Measurements from ENCODE around the gene PRPF31. TPM values are rescaled to one million over a fixed set of nuclear protein-coding genes. Genes with fewer than 3 reads are reported as not detected.

The PRPF31 gene
- total and polyA plus RNA-seq, 5 donors = 41.9 to 52.1 (median 43.0) TPM

DNA sequence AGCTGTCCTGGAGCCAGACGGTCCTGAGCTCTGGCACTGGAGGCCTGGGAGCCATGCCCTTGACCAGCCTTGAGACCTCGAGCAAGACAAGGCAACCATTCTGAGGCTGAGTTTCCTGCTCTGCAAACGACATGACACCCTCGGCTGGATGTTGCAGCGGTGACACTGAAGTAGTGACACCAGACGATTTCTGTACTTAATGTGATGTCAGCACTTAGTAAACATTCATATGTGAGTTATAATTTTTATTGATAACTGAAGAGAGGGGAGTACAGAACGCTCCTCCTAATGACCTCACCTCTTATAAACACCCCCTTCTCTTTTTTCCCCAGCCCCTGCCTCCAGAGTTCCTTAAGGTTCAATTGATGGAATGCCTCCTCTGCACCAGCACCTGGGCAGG lies 7.1 kb upstream of the PRPF31 start:
- no peak for DNase-seq
- no peak for ATAC-seq
- no peak overlapping the region for H3K4me3 ChIP-seq (ENCODE audit: low read length)
- H3K27ac ChIP-seq (ENCODE audit: low read length) = no peak overlapping the region
- intact Hi-C loops (cut with DNase I) = no loop called here
- WGBS = 75% methylated on average over 7 of the region's 7 CpGs
- no peaks in the 10 kb centered on the region for H3K4me1 ChIP-seq (ENCODE audit: control insufficient read depth, insufficient read depth, low read length)
- H3K27me3 ChIP-seq (ENCODE audit: control insufficient read depth, insufficient read depth) = no peaks in the 10 kb centered on the region
- no peaks in the 10 kb centered on the region for H3K9me3 ChIP-seq (ENCODE audit: control insufficient read depth, low read length)

DNA sequence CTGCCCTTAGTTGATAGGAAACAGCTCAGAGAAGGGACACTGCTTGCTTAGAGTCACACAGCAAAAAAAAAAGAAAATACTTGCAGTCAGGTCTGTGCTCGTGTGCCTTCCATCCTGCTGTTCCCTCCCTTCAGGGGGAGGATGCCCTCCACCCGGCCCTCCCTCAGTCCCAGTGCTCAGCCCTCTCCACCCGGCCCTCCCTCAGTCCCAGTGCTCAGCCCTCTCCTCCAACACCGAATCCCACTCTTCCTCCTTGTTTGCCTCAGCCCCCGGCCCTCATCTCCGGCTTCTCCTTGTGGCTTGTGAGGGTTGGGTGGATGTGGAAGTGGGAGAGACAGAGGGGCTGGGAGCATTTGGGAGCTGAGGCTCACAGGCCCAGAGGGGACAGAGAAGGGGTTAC lies 5.9 kb upstream of the PRPF31 start:
- peaks cover 4% of the 10 kb centered on the region for H3K4me1 ChIP-seq (ENCODE audit: control insufficient read depth, insufficient read depth, low read length)
- H3K27ac ChIP-seq (ENCODE audit: low read length) = no peak overlapping the region
- no peaks in the 10 kb centered on the region for H3K9me3 ChIP-seq (ENCODE audit: control insufficient read depth, low read length)
- H3K27me3 ChIP-seq (ENCODE audit: control insufficient read depth, insufficient read depth) = no peaks in the 10 kb centered on the region
- ATAC-seq = no peak
- WGBS = 72% methylated on average over 6 of the region's 6 CpGs
- H3K4me3 ChIP-seq (ENCODE audit: low read length) = no peak overlapping the region
- intact Hi-C loops (cut with DNase I) = no loop called here
- DNase-seq = no peak

DNA sequence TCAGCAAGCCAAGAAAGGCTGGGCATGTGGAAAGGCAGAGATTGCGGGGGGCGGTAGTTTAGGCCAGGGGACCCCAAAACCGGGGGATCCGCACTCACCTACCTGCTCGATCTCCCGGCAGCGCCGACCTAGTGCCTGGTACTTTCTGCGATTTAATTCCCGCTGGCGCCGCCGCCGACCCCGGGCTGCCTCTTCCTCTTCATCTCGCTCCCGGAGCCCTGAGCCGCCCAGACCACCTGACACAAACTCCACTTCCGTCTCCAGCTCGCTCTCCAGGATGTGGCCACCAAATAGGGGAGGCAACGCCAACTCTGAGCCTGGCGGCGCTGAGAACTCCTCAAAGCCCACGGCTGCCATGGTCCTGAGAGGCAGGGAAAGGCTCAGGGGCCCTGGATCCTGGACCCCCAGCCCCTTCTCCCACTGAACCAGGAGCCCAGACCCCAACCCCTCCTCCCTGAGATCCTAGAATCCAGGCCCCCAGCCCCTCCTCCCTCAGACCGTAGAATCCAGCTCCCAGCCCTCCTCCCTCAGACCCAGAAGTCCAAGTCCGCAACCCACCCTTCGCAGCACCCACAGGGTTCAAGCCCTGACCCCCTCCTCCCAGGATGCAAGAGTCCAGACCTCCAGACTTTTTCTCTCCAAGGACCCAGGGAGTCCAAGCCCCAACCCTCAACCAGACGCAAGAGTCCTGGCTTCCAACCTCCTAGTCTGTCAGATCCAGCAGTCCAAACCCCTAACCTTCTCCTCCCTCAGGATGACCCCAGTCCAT lies 1.0 kb upstream of the PRPF31 start:
- peaks cover 6% of the 10 kb centered on the region for H3K4me1 ChIP-seq (ENCODE audit: control insufficient read depth, insufficient read depth, low read length)
- no peaks in the 10 kb centered on the region for H3K9me3 ChIP-seq (ENCODE audit: control insufficient read depth, low read length)
- DNase-seq = peak in 2 of 3 donors; percentile 67 to 75
- H3K4me3 ChIP-seq (ENCODE audit: low read length) = peak overlapping the region; percentile 80
- 17% methylated on average over 28 of the region's 28 CpGs for WGBS
- no peaks in the 10 kb centered on the region for H3K27me3 ChIP-seq (ENCODE audit: control insufficient read depth, insufficient read depth)
- peak; percentile 22 to 52 for ATAC-seq
- intact Hi-C loops (cut with DNase I) = no loop called here
- H3K27ac ChIP-seq (ENCODE audit: low read length) = no peak overlapping the region

DNA sequence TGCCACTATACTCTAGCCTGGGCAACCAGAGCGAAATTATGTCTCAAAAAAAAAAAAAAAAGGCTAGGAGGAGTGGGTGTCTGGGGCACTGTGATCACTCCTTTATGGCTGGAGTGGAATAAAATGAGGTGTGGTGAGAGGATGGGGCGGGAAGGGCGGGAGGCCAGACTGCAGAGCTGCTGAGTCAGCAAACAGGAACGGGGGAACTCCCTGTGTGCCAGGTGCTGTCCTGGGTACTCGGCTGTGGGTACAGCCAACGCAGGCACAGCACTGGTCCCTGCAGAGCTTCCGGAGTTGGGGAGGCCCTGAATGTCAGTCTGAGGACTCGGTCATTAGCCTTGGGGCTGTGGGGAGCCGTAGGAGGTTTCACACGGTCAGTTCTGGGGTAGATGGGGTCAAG lies 5.7 kb downstream of the PRPF31 start:
- Histone ChIP-seq H3K9me3 (ENCODE audit: control insufficient read depth, low read length) (no peaks in the 10 kb centered on the region), H3K4me3 (ENCODE audit: low read length) (no peak overlapping the region), H3K4me1 (ENCODE audit: control insufficient read depth, insufficient read depth, low read length) (no peaks in the 10 kb centered on the region), H3K27ac (ENCODE audit: low read length) (no peak overlapping the region), H3K27me3 (ENCODE audit: control insufficient read depth, insufficient read depth) (no peaks in the 10 kb centered on the region)
- WGBS = 96% methylated on average over 10 of the region's 10 CpGs
- intact Hi-C loops (cut with DNase I) = no loop called here
- peak in 1 of 3 donors; percentile 49 for DNase-seq
- no peak for ATAC-seq

DNA sequence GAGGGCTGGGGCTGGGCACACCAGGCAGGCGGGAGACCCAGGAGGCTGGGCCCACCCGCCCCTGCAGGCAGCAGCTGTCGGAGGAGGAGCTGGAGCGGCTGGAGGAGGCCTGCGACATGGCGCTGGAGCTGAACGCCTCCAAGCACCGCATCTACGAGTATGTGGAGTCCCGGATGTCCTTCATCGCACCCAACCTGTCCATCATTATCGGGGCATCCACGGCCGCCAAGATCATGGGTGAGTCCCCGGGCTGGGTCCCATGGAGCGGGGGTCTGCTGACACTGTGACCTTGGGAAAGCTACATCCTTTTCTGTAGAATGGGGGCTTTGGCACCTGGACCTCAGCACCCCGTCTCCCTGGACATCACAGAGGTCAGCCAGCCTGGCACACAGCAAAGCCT lies 8.1 kb downstream of the PRPF31 start:
- ATAC-seq = no peak
- 95% methylated on average over 17 of the region's 17 CpGs for WGBS

DNA sequence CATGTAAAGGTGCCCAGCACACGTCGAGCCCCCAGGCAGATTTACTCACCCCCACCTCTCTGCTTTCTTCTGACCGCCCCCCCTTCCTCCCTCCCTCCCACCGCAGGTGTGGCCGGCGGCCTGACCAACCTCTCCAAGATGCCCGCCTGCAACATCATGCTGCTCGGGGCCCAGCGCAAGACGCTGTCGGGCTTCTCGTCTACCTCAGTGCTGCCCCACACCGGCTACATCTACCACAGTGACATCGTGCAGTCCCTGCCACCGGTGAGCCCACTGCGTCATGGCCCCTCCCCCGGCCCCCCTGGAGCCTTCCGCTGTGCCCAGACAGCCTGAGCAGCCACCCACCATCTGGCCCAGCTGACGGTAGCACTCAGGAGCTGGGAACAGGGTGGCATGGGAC lies 8.8 kb downstream of the PRPF31 start:
- WGBS = 92% methylated on average over 19 of the region's 19 CpGs
- no peak for DNase-seq
- Histone ChIP-seq H3K9me3 (ENCODE audit: control insufficient read depth, low read length) (no peaks in the 10 kb centered on the region), H3K4me1 (ENCODE audit: control insufficient read depth, insufficient read depth, low read length) (no peaks in the 10 kb centered on the region), H3K27ac (ENCODE audit: low read length) (no peak overlapping the region), H3K27me3 (ENCODE audit: control insufficient read depth, insufficient read depth) (no peaks in the 10 kb centered on the region), H3K4me3 (ENCODE audit: low read length) (no peak overlapping the region)
- intact Hi-C loops (cut with DNase I) = no loop called here
- ATAC-seq = no peak

More for the DNA sequence above, 8.1 kb downstream of the PRPF31 start:
- intact Hi-C loops (cut with DNase I) = no loop called here
- Histone ChIP-seq H3K27me3 (ENCODE audit: control insufficient read depth, insufficient read depth) (no peaks in the 10 kb centered on the region), H3K4me1 (ENCODE audit: control insufficient read depth, insufficient read depth, low read length) (no peaks in the 10 kb centered on the region), H3K4me3 (ENCODE audit: low read length) (no peak overlapping the region), H3K27ac (ENCODE audit: low read length) (no peak overlapping the region), H3K9me3 (ENCODE audit: control insufficient read depth, low read length) (no peaks in the 10 kb centered on the region)
- peak in 1 of 3 donors; percentile 44 for DNase-seq

DNA sequence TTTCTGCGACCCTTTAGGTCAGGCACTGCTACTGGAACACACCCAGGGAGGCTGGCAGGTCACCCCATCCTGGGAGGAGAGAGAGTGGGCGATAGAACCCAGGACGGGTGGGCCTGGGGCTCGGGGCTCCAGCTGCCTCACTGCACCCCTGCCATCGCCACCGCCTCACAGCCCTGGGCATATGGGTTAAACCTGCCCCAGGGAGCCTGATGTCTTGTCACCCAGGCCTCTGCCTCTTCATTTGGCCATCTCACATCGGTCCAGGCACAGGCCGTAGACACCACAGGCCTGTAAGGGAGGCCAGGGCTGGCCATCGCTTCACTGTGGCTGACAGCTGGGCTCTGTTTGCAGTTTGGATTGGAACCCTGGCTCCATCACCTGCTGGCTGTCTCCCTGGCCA lies 10.2 kb downstream of the PRPF31 start:
- intact Hi-C loops (cut with DNase I) = no loop called here
- DNase-seq = peak in 1 of 3 donors; percentile 32
- 91% methylated on average over 9 of the region's 9 CpGs for WGBS
- Histone ChIP-seq H3K27ac (ENCODE audit: low read length) (no peak overlapping the region), H3K27me3 (ENCODE audit: control insufficient read depth, insufficient read depth) (no peaks in the 10 kb centered on the region), H3K4me1 (ENCODE audit: control insufficient read depth, insufficient read depth, low read length) (no peaks in the 10 kb centered on the region), H3K4me3 (ENCODE audit: low read length) (no peak overlapping the region), H3K9me3 (ENCODE audit: control insufficient read depth, low read length) (no peaks in the 10 kb centered on the region)
- no peak for ATAC-seq

DNA sequence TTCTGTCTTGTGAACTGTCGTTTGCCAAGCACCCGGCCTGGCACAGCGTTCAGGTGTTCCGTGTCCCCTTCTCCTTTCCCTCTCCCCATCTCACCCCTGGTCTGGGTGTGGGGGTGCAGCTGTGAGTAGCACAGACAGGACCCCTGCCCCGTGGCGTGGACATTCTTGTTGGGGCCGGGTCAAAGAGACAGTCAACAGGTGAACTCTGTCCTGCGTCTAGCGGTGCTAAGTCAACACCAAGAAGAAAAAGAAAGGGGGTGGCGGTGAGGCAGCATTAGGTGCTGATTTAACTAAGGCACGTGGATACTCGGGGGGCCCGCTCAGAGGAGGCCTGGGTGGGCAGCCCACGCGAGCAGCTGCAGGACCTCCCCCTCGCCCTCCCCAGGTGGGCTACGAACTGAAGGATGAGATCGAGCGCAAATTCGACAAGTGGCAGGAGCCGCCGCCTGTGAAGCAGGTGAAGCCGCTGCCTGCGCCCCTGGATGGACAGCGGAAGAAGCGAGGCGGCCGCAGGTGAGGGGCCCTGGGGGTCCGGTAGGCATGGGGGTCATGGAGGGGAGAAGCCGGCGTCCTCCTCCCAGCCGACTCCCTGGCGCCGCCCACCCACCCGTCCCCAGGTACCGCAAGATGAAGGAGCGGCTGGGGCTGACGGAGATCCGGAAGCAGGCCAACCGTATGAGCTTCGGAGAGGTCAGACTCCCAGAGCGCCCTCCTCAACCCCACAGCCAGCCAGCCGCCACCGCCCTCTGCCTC lies 12.3 kb downstream of the PRPF31 start:
- no peak overlapping the region for H3K4me3 ChIP-seq (ENCODE audit: low read length)
- H3K27ac ChIP-seq (ENCODE audit: low read length) = no peak overlapping the region
- intact Hi-C loops (cut with DNase I) = no loop called here
- WGBS = 93% methylated on average over 44 of the region's 44 CpGs
- no peaks in the 10 kb centered on the region for H3K9me3 ChIP-seq (ENCODE audit: control insufficient read depth, low read length)
- H3K4me1 ChIP-seq (ENCODE audit: control insufficient read depth, insufficient read depth, low read length) = no peaks in the 10 kb centered on the region
- H3K27me3 ChIP-seq (ENCODE audit: control insufficient read depth, insufficient read depth) = no peaks in the 10 kb centered on the region
- no peak for ATAC-seq
- peak in 1 of 3 donors; percentile 37 for DNase-seq

DNA sequence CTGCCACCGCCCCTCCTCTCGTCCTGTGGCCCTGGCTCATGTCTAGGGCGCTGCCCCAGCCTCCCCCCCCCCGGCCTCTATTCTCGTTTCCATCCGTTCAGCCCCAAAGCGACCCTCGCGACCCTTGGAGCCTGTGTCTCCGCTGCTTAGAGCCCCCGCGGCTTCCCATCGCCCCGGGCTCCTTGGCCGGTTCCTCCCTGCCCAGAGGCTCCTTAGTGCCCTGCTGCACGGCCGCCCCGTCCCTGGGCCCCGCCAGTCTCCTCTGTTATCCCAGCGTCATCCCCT lies 12.8 kb downstream of the PRPF31 start:
- Histone ChIP-seq H3K27me3 (ENCODE audit: control insufficient read depth, insufficient read depth) (no peaks in the 10 kb centered on the region), H3K4me3 (ENCODE audit: low read length) (no peak overlapping the region), H3K9me3 (ENCODE audit: control insufficient read depth, low read length) (no peaks in the 10 kb centered on the region), H3K27ac (ENCODE audit: low read length) (no peak overlapping the region), H3K4me1 (ENCODE audit: control insufficient read depth, insufficient read depth, low read length) (no peaks in the 10 kb centered on the region)
- 89% methylated on average over 20 of the region's 20 CpGs for WGBS
- DNase-seq (peak in 1 of 3 donors; percentile 46), ATAC-seq (no peak)
- intact Hi-C loops (cut with DNase I) = no loop called here

DNA sequence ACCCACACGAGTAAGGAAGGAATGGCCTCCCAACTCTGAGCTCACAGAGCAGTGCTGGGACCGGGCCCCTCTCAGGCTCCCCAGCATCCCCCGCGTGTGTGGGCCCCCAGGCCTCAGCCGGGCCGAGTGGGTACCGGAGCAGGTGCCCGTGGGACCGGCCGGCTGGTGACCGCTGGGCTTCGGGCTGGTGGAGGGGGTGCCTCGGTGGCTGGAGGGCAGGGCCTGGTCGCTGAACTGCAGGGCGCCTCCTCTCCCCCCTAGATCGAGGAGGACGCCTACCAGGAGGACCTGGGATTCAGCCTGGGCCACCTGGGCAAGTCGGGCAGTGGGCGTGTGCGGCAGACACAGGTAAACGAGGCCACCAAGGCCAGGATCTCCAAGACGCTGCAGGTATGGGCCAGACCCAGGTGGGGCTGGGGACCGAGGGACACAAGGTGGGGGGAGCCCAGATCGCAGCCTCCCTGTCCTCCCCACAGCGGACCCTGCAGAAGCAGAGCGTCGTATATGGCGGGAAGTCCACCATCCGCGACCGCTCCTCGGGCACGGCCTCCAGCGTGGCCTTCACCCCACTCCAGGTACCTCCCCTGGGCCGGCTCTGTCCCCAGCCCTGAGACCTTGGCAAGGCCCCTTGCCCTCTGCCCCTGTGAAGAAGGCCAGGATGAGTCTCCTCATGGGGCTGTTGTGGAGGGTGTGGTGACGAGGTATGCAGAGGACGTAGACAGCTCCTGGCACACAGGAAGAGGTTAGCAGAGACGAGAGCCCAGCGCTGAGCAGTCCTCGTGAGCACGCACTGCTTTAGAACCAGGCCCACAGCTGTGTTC lies 13.5 kb downstream of the PRPF31 start:
- Histone ChIP-seq H3K27me3 (ENCODE audit: control insufficient read depth, insufficient read depth) (no peaks in the 10 kb centered on the region), H3K9me3 (ENCODE audit: control insufficient read depth, low read length) (no peaks in the 10 kb centered on the region), H3K27ac (ENCODE audit: low read length) (no peak overlapping the region), H3K4me3 (ENCODE audit: low read length) (no peak overlapping the region), H3K4me1 (ENCODE audit: control insufficient read depth, insufficient read depth, low read length) (no peaks in the 10 kb centered on the region)
- WGBS = 95% methylated on average over 41 of the region's 41 CpGs
- intact Hi-C loops (cut with DNase I) = no loop called here
- DNase-seq (no peak), ATAC-seq (no peak)

DNA sequence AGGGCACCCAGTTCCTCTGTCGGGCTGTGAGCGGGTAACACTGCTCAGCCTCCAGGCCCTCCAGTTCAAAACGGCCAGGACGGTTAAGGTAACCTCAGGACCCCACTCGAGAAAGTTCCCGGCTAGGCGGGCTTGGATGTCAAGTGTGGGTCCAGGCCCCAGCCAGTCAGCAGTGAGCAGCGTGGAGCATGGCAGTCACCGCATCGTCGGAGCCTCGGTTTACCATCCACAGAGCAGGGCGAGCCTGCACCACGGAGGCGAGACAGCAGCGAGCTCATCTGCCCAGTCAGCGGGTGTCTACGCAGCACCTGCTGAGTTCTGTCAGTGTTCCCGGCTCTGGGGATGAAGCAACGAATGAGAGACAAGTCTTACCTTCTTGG lies 14.1 kb downstream of the PRPF31 start:
- H3K4me3 ChIP-seq (ENCODE audit: low read length) = no peak overlapping the region
- H3K9me3 ChIP-seq (ENCODE audit: control insufficient read depth, low read length) = no peaks in the 10 kb centered on the region
- DNase-seq (peak in 1 of 3 donors; percentile 45), ATAC-seq (no peak)
- no peaks in the 10 kb centered on the region for H3K27me3 ChIP-seq (ENCODE audit: control insufficient read depth, insufficient read depth)
- intact Hi-C loops (cut with DNase I) = no loop called here
- no peak overlapping the region for H3K27ac ChIP-seq (ENCODE audit: low read length)
- 97% methylated on average over 20 of the region's 20 CpGs for WGBS
- H3K4me1 ChIP-seq (ENCODE audit: control insufficient read depth, insufficient read depth, low read length) = no peaks in the 10 kb centered on the region

Data from right cardiac atrium (tissue), 5 donors.